Measurements from ENCODE around the gene HIVEP3.

Gene HIVEP3

DNA sequence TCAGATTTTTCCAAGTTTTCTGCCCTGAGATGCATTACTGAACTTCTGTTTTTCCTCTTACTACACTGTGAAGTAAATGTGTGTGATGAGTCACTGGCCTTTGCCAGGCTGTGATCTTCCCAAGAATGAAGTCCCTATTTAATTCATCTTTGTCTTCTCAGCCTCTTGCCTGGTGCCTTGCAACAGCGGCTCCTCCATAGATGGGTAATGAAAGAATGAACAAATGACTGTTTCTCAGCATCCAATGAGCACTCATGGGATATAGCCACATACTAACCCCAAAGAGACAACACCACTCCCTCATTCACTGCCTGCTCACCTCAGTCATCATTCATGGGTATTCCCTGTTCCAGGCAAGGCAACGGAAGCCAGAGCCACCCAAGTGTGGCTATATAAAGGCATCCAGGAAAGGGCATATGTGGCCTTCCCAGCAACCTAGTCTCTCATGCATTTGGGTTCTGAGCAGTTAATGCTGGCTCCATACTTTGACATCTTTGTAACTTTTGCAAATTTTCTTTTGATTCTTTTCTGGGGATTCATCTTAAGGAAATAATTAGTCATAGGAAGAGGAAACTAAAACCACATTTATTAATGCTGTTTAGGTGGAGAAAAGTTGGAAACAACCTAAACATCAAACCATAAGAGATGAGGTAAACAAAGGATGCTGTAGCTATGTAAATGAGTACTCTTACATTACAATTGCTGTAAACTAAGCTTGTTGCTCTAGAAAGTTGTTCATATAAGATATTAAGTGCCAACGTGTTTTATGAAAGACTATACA lies 71.9 kb downstream of the HIVEP3 start:
- no peak for DNase-seq (ENCODE audit: low spot score)
- no peak overlapping the region for H3K27ac ChIP-seq

DNA sequence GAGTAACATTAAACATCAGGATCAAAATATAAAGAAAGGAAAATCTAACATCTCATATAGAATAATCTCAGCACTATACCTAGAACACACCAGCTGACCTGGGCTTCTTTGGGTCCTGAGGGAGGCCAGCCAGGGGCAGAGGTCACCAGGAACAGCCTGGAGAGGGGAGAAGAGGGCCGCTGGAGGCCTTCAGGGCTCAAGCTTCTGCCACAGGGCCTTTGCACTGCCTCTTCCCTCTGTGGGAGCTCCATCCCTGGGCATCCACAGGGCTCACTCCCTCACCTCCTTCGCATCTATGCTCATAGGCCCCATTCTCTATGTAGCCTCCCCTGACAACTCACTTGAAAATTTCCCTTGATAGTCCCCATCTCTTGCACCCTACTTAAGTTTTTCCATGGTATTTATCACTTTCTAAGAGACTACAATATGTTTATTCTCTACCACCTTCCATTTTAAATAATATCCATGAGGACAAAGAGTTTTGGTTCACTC lies 73.9 kb downstream of the HIVEP3 start:
- DNase-seq (ENCODE audit: low spot score): no peak
- H3K4me3 ChIP-seq: no peak overlapping the region
- no peak overlapping the region for H3K27ac ChIP-seq
- TF ChIP-seq, protein P1, sequence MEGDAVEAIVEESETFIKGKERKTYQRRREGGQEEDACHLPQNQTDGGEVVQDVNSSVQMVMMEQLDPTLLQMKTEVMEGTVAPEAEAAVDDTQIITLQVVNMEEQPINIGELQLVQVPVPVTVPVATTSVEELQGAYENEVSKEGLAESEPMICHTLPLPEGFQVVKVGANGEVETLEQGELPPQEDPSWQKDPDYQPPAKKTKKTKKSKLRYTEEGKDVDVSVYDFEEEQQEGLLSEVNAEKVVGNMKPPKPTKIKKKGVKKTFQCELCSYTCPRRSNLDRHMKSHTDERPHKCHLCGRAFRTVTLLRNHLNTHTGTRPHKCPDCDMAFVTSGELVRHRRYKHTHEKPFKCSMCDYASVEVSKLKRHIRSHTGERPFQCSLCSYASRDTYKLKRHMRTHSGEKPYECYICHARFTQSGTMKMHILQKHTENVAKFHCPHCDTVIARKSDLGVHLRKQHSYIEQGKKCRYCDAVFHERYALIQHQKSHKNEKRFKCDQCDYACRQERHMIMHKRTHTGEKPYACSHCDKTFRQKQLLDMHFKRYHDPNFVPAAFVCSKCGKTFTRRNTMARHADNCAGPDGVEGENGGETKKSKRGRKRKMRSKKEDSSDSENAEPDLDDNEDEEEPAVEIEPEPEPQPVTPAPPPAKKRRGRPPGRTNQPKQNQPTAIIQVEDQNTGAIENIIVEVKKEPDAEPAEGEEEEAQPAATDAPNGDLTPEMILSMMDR (IDR thresholded peaks at IDR 0.05): no peak

More for the DNA sequence above, 71.9 kb downstream of the HIVEP3 start:
- H3K4me3 ChIP-seq: no peak overlapping the region
- TF ChIP-seq, protein P1 (IDR thresholded peaks at IDR 0.05): no peak

DNA sequence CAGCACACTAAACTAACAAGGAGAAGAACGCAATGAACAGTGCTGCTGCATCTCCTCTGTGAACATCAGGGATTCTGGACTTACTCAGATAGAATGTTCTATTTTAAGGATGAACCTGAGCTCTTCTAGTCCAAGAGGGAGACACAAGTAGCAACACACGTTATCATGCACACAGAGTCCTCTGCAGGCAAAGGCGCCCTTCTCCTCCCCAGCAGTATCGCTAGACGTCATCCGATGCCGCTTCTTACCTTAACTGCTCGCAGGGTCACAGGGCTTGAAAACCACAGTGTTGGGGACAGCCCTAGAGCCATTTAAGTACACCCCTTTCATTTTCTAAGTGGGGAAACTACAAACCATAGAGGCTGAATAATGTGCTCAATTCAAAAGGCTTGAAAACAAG lies 74.5 kb downstream of the HIVEP3 start:
- no peak for DNase-seq (ENCODE audit: low spot score)
- TF ChIP-seq, protein P1 (IDR thresholded peaks at IDR 0.05): no peak
- H3K27ac ChIP-seq: no peak overlapping the region
- no peak overlapping the region for H3K4me3 ChIP-seq

DNA sequence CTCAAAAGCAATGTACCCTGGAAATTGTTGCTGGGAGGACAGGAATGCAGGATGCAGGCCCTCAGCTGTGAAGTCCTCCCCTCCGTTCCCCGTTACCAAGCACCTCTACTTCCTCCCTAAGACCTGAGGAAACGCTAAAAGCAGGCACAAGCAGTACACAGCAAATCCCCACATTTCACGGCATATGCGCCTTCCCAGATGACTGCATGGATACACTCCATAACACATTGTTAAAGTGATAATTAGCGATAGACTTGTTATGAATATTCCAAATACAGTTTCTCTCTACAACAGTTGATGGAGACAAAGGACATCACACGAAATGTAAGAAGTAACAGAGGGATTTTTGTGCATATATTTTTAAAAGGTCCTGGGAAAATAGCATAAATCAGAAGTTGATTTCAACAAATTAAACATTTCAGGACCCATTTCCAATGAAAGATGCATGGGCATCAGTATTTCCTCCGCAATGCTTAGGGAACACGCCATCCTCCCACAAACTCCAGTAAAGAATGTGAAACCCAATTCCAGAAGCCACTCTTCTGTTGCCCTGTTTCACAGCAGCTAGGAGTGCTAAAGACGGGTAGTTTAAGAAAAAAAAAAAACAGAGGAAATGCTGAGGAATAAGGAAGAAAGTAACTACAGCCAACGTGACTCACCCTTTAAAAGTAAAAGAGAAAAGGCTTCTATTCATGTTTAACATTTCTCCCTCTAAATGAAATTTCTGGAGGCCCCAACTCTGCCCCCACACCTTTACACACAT lies 75.5 kb downstream of the HIVEP3 start:
- TF ChIP-seq, protein P1 (IDR thresholded peaks at IDR 0.05): no peak
- DNase-seq (ENCODE audit: low spot score): no peak
- Histone ChIP-seq H3K4me3 (no peak overlapping the region), H3K27ac (no peak overlapping the region)

DNA sequence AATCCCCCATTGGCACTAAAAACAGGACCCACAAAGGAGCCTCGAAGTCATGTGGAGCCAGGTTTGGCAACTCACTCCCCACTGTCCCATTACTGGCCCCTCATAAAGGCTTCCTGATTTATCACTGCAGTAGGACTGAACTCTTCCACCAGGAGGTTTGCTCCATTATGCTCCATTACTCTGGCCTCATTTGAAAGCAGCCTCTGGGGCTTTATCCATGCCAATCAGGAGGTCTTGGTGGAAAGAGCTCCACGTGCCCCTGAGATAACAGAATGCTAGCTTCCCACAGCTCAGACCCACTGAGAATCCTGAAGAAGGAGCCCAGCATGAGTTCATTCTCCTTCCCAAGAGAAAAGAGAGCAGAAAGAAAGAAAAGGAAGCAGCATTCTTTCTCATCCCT lies 76.4 kb downstream of the HIVEP3 start:
- H3K4me3 ChIP-seq: no peak overlapping the region
- no peak overlapping the region for H3K27ac ChIP-seq
- no peak for DNase-seq (ENCODE audit: low spot score)
- TF ChIP-seq, protein P1 (IDR thresholded peaks at IDR 0.05): no peak

DNA sequence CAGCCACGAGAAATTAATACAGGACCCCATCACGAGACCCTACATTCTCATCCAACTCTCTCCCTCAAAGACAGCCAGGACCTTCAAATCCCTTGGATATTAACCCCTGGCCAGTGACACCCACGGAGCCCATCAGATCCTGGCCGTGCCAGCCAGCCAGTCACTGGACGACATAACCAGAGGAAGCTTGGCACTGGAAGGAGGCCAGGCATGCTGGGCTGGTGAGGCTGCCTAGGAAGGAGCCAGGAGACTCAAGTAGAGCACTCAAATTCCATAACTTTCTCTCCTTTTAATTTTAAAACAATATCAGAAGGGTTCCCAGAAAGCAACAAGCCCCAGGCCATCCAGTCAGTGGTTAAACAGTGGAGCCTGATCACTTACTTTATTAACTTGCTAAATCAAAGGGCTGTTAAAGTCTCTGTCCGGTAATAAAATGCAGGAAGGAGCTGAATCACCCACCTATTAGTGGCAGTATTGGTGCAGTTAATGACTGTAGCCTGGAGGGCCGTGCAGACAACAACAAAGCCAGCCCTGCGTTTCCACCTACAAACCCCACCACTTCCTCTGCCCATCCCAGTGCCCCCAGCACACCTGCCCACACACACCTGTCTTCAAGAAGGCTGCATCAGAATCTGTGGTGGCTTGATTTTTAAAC lies 78.0 kb downstream of the HIVEP3 start:
- H3K27ac ChIP-seq: no peak overlapping the region
- no peak overlapping the region for H3K4me3 ChIP-seq
- no peak for DNase-seq (ENCODE audit: low spot score)
- TF ChIP-seq, protein P1 (IDR thresholded peaks at IDR 0.05): no peak

Data from coronary artery (tissue), 2 donors.